B cell (primary cell): Measurements from ENCODE around the gene PIAS4. TPM values are rescaled to one million over a fixed set of nuclear protein-coding genes. Genes with fewer than 3 reads are reported as not detected.

Source experiments
- ATAC-seq: fragments of 200-7000 bp; cut with Tn5 transposase; one replicate; pipeline ENCODE4 v1.10.0; 2021; ENCODE audit warnings: low read depth, mild to moderate bottlenecking, moderate number of reproducible peaks, moderate library complexity
- CTCF ChIA-PET: fragments of 350-600 bp; sonication (Branson Sonifier 250); formaldehyde crosslinking; loops from one replicate; lab custom pipeline; 2021; ENCODE audit warnings: antibody characterized with exemption, inconsistent platforms; lab: Charles Lee
- POLR2A ChIA-PET: fragments of 350-600 bp; sonication (Branson Sonifier 250); formaldehyde crosslinking; loops from one replicate; lab custom pipeline; 2021; ENCODE audit warnings: antibody characterized with exemption; lab: Charles Lee
- DNase-seq: peaks from one replicate; pipeline ENCODE4 v3.0.0; 2013
- H2AFZ ChIP-seq: 2 replicates; pipeline ENCODE4 v1.6.1; 2012; ENCODE audit warnings: mild to moderate bottlenecking, low read depth, low read length; ENCODE audit not compliant: insufficient read depth, poor library complexity, severe bottlenecking
- H3K27ac ChIP-seq, 2 donors: 1 replicate in 1 of 2; 2 replicates in 1 of 2; pipeline ENCODE4 v1.5.1; 2012 to 2013; ENCODE audit warnings: low read length in 2 of 2, mild to moderate bottlenecking in 2 of 2, moderate library complexity in 1 of 2
- H3K27me3 ChIP-seq, 4 experiments: fragments of 200-600 bp in 1 of 4; sonication (generic) in 1 of 4; replicated peaks in 1 of 4; 1 replicate in 2 of 4; 2 replicates in 2 of 4; pipeline versions ENCODE4 v1.6.1 to v1.7.0; 2013 to 2016; ENCODE audit warnings: low read length in 3 of 4, mild to moderate bottlenecking in 2 of 4, mixed read lengths in 1 of 4, moderate library complexity in 1 of 4; ENCODE audit not compliant: insufficient read depth in 4 of 4, control insufficient read depth in 3 of 4; ENCODE audit errors: control extremely low read depth in 1 of 4
- H3K36me3 ChIP-seq, 2 experiments: replicated peaks in 1 of 2; 1 replicate in 1 of 2; 2 replicates in 1 of 2; pipeline versions ENCODE4 v1.6.1 to v1.7.1; 2013; ENCODE audit warnings: low read length in 1 of 2; ENCODE audit not compliant: insufficient read depth in 2 of 2, control insufficient read depth in 1 of 2; ENCODE audit errors: control extremely low read depth in 1 of 2, extremely low read depth in 1 of 2
- H3K4me1 ChIP-seq, 2 donors: fragments of 200-600 bp in 1 of 2; sonication (generic) in 1 of 2; 1 replicate in 1 of 2; 2 replicates in 1 of 2; pipeline versions ENCODE4 v1.5.1 to v1.6.1; 2013 to 2017; ENCODE audit warnings: low read length in 2 of 2; ENCODE audit not compliant: control insufficient read depth in 2 of 2, insufficient read depth in 2 of 2
- H3K4me2 ChIP-seq: replicated peaks from 2 replicates; pipeline ENCODE3; 2012; ENCODE audit warnings: mild to moderate bottlenecking, low read depth, low read length; ENCODE audit not compliant: poor library complexity, severe bottlenecking
- H3K4me3 ChIP-seq, 5 experiments: fragments of 200-600 bp in 1 of 5; sonication (generic) in 1 of 5; 1 replicate in 3 of 5; 2 replicates in 2 of 5; pipeline versions ENCODE4 v1.5.1 to v1.7.0; 2011 to 2016; ENCODE audit warnings: low read length in 4 of 5, mild to moderate bottlenecking in 4 of 5, low read depth in 2 of 5, control low read depth in 1 of 5, moderate library complexity in 1 of 5; ENCODE audit not compliant: insufficient read depth in 1 of 5; ENCODE audit errors: control extremely low read depth in 1 of 5, extremely low read depth in 1 of 5
- H3K79me2 ChIP-seq: fragments of 200-600 bp; sonication (generic); one replicate; pipeline ENCODE4 v1.6.0; 2016; ENCODE audit warnings: low read length; ENCODE audit not compliant: control insufficient read depth, insufficient read depth
- H3K9ac ChIP-seq: fragments of 200-600 bp; sonication (generic); 2 replicates; pipeline ENCODE4 v1.6.1; 2017; ENCODE audit warnings: mild to moderate bottlenecking, low read length, moderate library complexity
- H3K9me3 ChIP-seq, 3 donors: one replicate each; pipeline versions ENCODE4 v1.6.1 to v1.7.1; 2013; ENCODE audit warnings: low read length in 2 of 3; ENCODE audit not compliant: control insufficient read depth in 2 of 3, insufficient read depth in 1 of 3; ENCODE audit errors: control extremely low read depth in 1 of 3
- H4K20me1 ChIP-seq: 2 replicates; pipeline ENCODE4 v1.6.0; 2012; ENCODE audit warnings: mild to moderate bottlenecking, low read length; ENCODE audit not compliant: insufficient read depth, control insufficient read depth, poor library complexity, severe bottlenecking
- H3K27ac Mint-ChIP-seq: one replicate; pipeline ENCODE4 v1.8.0; 2021; ENCODE audit warnings: mixed read lengths
- H3K27me3 Mint-ChIP-seq: one replicate; pipeline ENCODE4 v1.8.0; 2021; ENCODE audit warnings: mixed read lengths
- H3K4me1 Mint-ChIP-seq: one replicate; pipeline ENCODE4 v1.8.0; 2021; ENCODE audit warnings: mixed read lengths
- H3K4me3 Mint-ChIP-seq: one replicate; pipeline ENCODE4 v1.8.0; 2021; ENCODE audit warnings: mixed read lengths
- H3K9me3 Mint-ChIP-seq: one replicate; pipeline ENCODE4 v1.8.0; 2022; ENCODE audit warnings: mixed read lengths; ENCODE audit not compliant: insufficient read depth
- CTCF ChIP-seq: fragments of 200-600 bp; IDR thresholded peaks from one replicate; pipeline ENCODE4 v1.8.0; 2022; ENCODE audit warnings: antibody characterized with exemption, mild to moderate bottlenecking
- EZH2 ChIP-seq: IDR thresholded peaks from 2 replicates; pipeline ENCODE4 v1.6.1; 2012; ENCODE audit warnings: borderline replicate concordance, low read depth, mild to moderate bottlenecking, moderate library complexity, low read length; ENCODE audit not compliant: insufficient read depth, poor library complexity, severe bottlenecking
- WGBS: methylation state at CpG from one replicate; pipeline ENCODE4 v1.1.5; 2013; ENCODE audit warnings: missing lambda C conversion rate; ENCODE audit not compliant: insufficient coverage; 5-methylcytosine and 5-hydroxymethylcytosine counted together
- intact Hi-C: fragments of 100-400 bp; cut with micrococcal nuclease; formaldehyde crosslinking; loops from one replicate; pipeline ENCODE4 v1.10.0; 2022
- polyA plus RNA-seq: library from polyadenylated mRNA; depleted of rRNA; stranded (reverse); fragments of >200 nt; gene quantifications from 2 replicates; pipeline ENCODE4 v1.2.3, GENCODE V29; 2012
- total RNA-seq, 2 donors: library from RNA; stranded (reverse); fragments of 120-200 nt in 1 of 2; gene quantifications; 1 replicate in 1 of 2; 2 replicates in 1 of 2; pipeline versions ENCODE4 v1.2.3 to v1.2.4, GENCODE V29; 2013 to 2022

PIAS4 gene
- total and polyA plus RNA-seq, 2 donors (not counting 1 experiment from before 2014, with no cell fraction given), result 13.7 to 56.8 TPM

GRCh38 chr19:4060621-4061177 lies 53.2 kb downstream of the PIAS4 start:
- no peaks in the 10 kb centered on the region for H3K27me3 ChIP-seq
- no peak for ATAC-seq
- no peak for DNase-seq
- peak overlapping the region; percentile 80 to 84 for H3K27ac ChIP-seq
- peak overlapping the region in 4 of 5 experiments; percentile 2 to 43 (median 22) for H3K4me3 ChIP-seq
- H3K9me3 ChIP-seq, result no peaks in the 10 kb centered on the region
- H2AFZ ChIP-seq, result no peak overlapping the region
- 82% methylated on average over 14 of the region's 16 CpGs for WGBS
- H4K20me1 ChIP-seq, result peaks cover 93% of the 10 kb centered on the region
- Mint-ChIP-seq H3K27ac (peak overlapping the region; percentile 83), H3K4me3 (peak overlapping the region; percentile 71), H3K27me3 (no peaks in the 10 kb centered on the region), H3K4me1 (peaks cover 51% of the 10 kb centered on the region), H3K9me3 (no peaks in the 10 kb centered on the region)
- peaks cover 0 to 32% of the 10 kb centered on the region in 2 experiments for H3K36me3 ChIP-seq
- peak overlapping the region; percentile 35 for H3K9ac ChIP-seq
- peaks cover 94% of the 10 kb centered on the region for H3K79me2 ChIP-seq
- intact Hi-C loops, result loop anchor here (10.0 kb wide), 1 partner anchor 886 kb away; the partner anchor contains the start of gene S1PR4
- ChIA-PET POLR2A (interaction anchor here (0.6 to 1.1 kb wide), 2 partner anchors 10 to 248 kb away, joined by 3 to 8 read pairs; no protein-coding TSS in a partner anchor), CTCF (no interaction called here)
- peaks cover 45 to 67% of the 10 kb centered on the region in 2 donors for H3K4me1 ChIP-seq
- TF ChIP-seq CTCF, result no peak
- TF ChIP-seq EZH2, result no peak
- peak overlapping the region; percentile 98 for H3K4me2 ChIP-seq

GRCh38 chr19:4061178-4061682 lies 53.7 kb downstream of the PIAS4 start:
- no peak for ATAC-seq
- H3K4me3 ChIP-seq, result peak overlapping the region in 2 of 5 experiments; percentile 2 to 43
- CTCF ChIA-PET, result no interaction called here

More at GRCh38 chr19:4061178-4061682, 53.7 kb downstream of the PIAS4 start:
- WGBS, result 72% methylated on average over 19 of the region's 23 CpGs
- Histone ChIP-seq H3K27ac (peak overlapping the region; percentile 80 to 84), H3K4me1 (peaks cover 45 to 67% of the 10 kb centered on the region in 2 donors), H3K4me2 (peak overlapping the region; percentile 98), H3K27me3 (no peaks in the 10 kb centered on the region), H3K9ac (peak overlapping the region; percentile 35), H3K9me3 (no peaks in the 10 kb centered on the region), H3K36me3 (peaks cover 0 to 26% of the 10 kb centered on the region in 2 experiments), H4K20me1 (peaks cover 88% of the 10 kb centered on the region), H3K79me2 (peaks cover 90% of the 10 kb centered on the region), H2AFZ (no peak overlapping the region)
- Mint-ChIP-seq H3K27ac (peak overlapping the region; percentile 83), H3K4me1 (peaks cover 47% of the 10 kb centered on the region), H3K9me3 (no peaks in the 10 kb centered on the region), H3K27me3 (no peaks in the 10 kb centered on the region), H3K4me3 (peak overlapping the region; percentile 71)
- POLR2A ChIA-PET, result interaction anchor here (0.6 to 1.1 kb wide), 2 partner anchors 11 to 249 kb away, joined by 3 to 8 read pairs; no protein-coding TSS in a partner anchor
- intact Hi-C loops, result loop anchor here (10.0 kb wide), 1 partner anchor 886 kb away; the partner anchor contains the start of gene S1PR4
- peak; percentile 49 for DNase-seq
- TF ChIP-seq CTCF, result no peak
- TF ChIP-seq EZH2, result no peak
